Keratinocyte (primary cell): ENCODE results near the gene SLC6A17.

ENCODE experiments used
- CTCF ChIP-seq, 3 experiments: IDR thresholded peaks in 1 of 3; conservative IDR thresholded peaks in 1 of 3; optimal IDR thresholded peaks in 1 of 3; 2 replicates in 2 of 3; 3 replicates in 1 of 3; pipeline versions ENCODE3 to v1.5.1; 2011; ENCODE audit warnings: low read length in 3 of 3, mild to moderate bottlenecking in 3 of 3, moderate library complexity in 2 of 3, control low read depth in 1 of 3, inconsistent platforms in 1 of 3; ENCODE audit not compliant: insufficient read depth in 2 of 3; ENCODE audit errors: extremely low read depth in 1 of 3
- EZH2 ChIP-seq: IDR thresholded peaks from one replicate; pipeline ENCODE4 v1.6.1; 2012; ENCODE audit warnings: inconsistent platforms, mild to moderate bottlenecking, low read length, moderate library complexity

- TF ChIP-seq CTCF (optimal IDR thresholded peaks at IDR 0.05 in 1 of 3, IDR thresholded peaks at IDR 0.05 in 1 of 3, conservative IDR thresholded peaks at IDR 0.05 in 1 of 3; ENCODE audit: extremely low read depth in 1 of 3, insufficient read depth in 2 of 3, low read length in 3 of 3) (no peak), EZH2 (no peak)
Observed at GRCh38 chr1:110133436-110133835, 16.9 kb upstream of the SLC6A17 start.
